Raji (cell line): ENCODE data around the gene RASIP1.

Experiments used
- POLR2A ChIP-seq: IDR thresholded peaks from 2 replicates; pipeline ENCODE4 v1.6.1; 2011; ENCODE audit warnings: low read depth, low read length, control low read depth; ENCODE audit not compliant: insufficient read depth

The RASIP1 gene

DNA sequence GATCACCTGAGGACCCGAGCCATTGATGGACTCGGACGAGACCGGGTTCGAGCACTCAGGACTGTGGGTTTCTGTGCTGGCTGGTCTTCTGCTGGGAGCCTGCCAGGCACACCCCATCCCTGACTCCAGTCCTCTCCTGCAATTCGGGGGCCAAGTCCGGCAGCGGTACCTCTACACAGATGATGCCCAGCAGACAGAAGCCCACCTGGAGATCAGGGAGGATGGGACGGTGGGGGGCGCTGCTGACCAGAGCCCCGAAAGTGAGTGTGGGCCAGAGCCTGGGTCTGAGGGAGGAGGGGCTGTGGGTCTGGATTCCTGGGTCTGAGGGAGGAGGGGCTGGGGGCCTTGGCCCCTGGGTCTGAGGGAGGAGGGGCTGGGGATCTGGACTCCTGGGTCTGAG is 15.8 kb upstream of the RASIP1 start:
- no peak for TF ChIP-seq POLR2A

DNA sequence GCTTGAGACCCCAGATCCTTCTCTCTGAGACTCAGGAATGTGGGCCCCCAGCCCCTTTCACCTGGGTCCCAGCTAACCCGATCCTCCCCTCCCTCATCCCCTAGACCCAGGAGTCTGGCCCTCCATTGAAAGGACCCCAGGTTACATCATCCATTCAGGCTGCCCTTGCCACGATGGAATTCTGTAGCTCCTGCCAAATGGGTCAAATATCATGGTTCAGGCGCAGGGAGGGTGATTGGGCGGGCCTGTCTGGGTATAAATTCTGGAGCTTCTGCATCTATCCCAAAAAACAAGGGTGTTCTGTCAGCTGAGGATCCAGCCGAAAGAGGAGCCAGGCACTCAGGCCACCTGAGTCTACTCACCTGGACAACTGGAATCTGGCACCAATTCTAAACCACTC is 15.4 kb upstream of the RASIP1 start:
- no peak for TF ChIP-seq POLR2A

DNA sequence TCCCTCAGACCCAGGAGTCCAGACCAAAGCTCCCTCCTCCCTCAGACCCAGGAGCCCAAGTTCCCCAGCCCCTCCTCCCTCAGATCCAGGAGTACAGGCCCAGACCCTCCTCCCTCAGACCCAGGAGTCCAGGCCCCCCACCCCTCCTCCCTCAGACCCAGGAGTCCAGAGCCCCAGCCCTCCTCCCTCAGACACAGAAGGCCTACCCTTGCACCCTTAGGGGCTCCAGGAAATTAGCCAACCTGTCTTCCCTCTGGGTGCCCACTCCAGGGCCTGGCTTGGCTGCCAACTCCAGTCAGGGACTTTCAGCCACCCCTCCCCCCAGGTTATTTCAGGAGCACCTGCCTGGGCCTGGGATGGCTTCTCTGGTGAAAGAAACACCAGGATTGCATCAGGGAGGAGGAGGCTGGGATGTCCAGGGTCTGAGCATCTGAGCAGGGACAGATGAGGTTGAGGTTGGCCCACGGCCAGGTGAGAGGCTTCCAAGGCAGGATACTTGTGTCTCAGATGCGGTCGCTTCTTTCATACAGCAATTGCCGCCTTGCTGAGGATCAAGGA is 14.8 kb upstream of the RASIP1 start, which contains the start of gene FGF21:
Gene FGF21, plus strand, starts transcription at position 441 of the 558 bp plus-strand sequence. CDS start 713 bp downstream, outside the sequence.
- no peak for TF ChIP-seq POLR2A

DNA sequence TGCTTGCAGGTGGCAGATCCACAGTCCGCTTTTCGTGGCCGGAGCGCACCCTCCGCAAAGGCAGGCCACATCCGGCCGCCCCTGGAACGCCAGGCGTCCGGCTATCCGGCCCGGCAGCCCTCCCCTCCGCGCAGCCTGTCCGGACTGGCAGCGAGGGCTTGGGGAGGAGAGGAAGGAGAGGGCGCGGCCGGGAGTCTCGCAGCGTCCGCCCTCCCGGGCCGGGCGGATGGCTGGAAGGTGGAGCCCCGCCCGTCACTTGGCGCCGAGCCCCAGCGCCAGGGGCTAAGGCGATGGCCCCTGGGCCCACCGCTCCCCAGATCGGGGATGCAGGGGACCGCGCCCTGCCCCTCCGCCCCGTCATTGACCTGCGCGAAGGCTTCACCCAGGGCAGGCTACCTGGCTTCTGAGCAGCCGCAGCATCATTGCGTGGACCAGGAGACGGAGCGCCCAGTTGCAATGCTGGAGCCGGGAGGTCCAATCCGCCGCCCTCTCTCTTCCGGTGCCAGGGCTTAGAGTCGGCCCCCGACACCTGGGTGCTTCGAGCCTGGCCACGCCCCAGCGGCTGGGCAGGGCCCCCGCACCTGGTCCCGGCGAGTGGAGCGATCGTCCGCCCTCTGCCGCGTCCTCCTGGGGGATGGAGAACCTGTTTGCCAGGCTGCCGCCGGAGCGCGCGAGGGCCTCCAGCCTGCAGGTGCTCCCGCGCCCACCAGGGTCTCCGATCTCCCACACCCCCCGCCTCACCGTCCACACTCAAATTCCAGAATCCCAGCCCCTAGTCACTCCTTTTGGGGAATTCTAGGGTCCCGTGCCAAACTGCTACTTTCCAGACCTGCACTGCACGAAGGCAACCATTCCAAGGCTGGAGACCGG is 12.3 kb upstream of the RASIP1 start, which contains the start of gene FUT1:
Gene FUT1, minus strand, starts transcription at position 146 of the 870 bp plus-strand sequence. CDS start 1,360 bp downstream, outside the sequence.
- TF ChIP-seq POLR2A = no peak

DNA sequence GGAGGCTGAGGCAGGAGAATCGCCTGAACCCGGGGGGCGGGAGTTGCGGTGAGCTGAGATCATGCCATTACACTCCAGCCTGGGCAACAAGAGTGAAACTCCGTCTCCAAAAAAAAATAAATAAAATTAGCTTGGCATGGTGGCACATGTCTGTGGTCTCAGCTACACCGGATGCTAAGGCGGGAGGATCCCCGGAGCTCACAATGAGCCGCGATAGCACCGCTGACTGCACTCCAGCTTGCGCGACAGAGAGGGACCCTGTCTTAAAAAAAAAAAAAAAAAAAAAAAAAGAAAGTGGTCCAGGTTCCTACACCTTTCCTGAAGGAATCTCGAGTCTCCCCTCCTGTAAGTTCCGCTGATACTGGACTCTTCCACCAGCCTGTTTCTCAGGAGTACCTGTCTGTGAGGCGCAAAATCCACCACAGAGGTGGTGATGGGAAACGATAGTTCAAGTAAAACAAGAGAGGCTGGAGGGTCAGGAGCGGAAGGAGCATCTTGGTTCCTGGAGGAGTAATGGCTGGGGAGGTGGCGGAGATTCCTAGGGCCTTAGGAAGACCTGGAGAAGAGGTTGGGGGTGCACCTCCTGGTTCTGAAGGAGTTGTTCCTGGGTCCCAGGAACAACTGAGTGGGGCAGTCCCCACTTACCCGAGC is 11.6 kb upstream of the RASIP1 start:
- no peak for TF ChIP-seq POLR2A

DNA sequence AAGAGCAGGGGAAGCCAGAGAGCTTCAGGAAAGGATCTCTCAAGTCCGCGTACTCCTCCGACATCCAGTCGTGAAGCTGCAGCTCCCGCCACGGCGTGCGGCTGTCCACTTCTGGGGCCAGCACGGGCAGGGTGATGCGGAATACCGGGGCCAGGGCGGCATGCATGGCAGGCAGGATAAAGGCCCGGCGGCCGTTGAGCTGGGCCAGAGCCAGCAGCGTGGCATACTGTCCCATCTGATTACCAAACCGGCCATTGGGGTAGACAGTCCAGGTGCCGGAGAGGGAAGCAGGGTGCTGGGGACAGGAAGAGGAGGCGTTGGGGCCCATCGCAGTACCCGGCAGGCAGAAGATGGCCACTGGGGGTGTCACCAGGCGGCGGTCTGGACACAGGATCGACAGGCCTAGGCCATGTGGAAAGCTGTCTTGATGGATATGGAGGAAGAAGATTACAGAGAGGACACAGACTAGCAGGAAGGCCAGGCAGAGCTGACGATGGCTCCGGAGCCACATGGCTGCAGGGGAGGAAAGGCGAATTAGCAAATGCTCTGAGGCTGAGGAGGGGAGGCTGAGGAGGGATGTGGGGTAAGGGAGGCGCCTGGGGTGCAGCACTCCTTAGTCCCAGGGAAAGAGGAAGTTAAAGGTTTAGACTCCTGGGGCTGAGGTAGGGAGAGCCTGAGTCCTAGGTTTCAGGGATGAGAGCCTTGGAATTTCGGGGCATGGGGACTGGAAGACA is 10.5 kb upstream of the RASIP1 start:
- no peak for TF ChIP-seq POLR2A

DNA sequence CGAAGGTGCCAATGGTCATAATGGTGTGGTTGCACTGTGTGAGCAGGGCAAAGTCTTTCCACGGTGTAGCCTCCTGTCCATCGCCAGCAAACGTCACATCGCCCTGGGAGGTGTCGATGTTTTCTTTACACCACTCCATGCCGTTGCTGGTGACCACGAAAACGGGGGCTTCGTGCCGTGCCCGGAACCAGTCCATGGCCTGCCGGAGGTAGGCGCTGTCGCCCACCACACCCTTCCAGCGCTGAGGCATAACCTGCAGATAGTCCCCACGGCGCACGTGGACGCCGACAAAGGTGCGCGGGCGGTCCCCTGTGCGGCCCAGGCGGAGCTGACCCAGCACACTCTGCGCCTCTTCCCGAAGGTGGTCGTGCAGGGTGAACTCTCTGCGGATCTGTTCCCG is 9.9 kb upstream of the RASIP1 start:
- no peak for TF ChIP-seq POLR2A

DNA sequence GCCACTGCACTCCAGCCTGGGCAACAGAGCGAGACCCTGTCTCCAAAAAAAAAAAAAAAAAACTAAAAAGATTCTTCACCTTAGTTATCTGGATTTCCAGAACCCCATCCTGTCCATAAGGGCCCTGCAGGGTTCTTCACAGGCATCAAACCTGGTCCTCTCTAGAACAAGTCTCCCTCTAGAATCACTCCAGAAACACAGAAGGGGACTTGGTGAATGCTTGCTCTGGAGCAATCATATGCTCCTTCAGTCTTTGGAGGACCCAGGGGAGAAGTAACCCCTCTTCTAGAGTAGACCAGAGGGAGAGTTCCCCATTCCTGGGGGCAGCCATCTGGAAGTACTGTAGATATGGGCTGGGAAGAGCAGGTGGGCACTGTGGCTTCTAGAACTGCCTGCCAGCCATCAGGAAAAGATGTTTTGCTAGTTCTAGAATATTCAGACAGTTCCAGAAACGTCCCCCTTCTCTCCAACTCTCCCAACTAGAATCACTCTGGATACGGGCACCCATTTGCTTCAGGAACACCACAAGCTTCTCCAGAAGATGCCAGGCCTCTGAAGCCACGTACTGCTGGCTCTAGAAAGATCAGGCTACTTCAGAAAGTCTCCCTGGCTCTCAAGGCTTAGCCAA is 9.3 kb upstream of the RASIP1 start:
- no peak for TF ChIP-seq POLR2A

DNA sequence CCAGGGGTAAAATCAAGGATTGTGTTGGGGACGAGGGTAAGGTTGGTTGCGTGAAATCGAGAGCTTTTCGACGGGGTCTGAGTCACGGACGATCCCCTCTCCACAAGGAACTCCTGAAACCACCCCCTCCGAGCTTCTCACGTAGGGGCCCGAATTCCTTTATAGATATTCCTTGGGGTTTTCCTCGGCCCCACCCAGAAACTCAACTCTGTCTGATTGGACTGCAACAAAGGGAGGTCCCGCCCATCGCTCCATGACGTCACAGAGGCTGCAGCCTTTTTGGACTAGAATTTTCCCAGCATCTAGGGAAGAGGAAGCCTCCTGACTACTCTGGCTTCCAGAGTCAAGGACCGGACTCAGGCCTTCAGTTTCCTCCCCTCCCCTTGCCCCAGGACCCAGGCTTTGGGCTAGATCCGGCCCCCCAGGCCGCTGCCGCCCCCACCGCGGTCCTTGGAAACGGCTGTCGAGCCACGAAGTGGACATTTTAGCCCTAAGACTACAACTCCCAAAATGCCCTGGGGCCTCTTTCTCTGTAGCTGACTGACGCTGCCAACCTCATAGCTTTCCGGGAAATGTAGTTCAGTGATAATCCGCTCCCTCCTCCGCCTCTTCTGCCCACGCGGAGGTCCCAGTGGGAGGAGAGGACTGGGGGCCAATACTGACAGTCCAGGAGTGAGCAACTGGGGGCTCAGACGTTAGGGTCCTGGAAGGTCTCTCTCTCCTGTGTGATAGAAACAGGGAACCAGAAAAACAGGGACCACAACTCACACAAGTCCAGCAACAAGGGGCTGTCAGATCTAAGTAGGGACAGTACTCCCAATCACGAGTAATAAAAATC is 6.5 kb upstream of the RASIP1 start, which contains the start of gene IZUMO1:
Gene IZUMO1, minus strand, starts transcription at position 172 of the 838 bp plus-strand sequence. CDS start 1,050 bp downstream, outside the sequence.
- no peak for TF ChIP-seq POLR2A

DNA sequence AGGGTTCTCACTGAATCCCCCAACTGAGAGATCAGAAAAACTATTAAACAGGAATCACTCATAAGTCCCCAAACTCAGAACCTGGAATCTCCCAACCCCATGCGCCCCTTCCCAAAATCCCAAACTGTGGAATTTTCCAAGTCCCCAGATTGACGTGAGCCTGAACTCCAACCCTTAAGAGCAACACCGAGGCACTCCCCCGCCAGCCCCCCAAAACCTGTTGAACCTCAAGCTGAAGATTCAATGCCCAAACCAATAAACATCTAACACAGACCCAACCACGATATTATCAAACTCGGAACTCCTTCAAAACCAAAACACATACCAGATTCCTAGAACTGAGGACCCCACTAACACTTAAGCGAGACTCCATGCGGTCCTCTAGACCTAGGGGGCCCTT is 5.7 kb upstream of the RASIP1 start:
- no peak for TF ChIP-seq POLR2A

DNA sequence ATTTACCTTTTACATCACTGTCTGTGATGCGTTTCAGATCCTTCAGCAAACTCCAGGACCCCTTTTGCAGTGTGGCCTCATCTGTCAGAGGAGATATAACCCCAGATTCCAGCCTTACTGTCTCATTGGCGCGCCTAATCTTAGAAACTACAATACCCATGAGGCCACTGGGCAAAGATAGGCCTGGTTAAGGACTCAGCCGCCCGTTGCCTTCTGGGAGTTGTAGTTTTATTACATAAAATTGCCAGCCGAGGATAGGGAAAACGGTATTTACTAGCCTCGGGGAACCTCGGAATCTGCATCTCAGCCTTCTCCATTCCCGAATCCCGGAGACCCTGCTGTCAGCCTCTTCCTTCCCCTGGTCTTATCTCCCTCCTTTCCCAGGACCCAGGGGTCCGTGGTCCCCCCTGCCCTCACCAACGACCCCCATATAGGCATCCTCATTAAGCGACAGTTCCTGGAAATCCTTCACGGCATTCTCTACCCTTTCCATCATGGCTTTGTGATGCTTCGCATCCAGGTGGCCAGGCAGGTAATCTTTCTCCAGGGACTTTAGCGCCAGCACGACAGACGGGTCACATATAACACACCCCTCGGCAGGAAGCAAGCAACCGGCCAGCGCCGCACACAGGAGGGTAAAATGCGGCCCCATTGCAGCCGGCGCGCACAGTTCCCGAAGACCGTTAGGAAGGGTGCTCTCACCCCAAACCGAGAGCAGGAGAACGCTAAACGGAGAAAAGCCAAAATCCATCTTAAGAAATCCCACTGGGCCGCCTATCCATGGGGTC is 5.0 kb upstream of the RASIP1 start:
- TF ChIP-seq POLR2A = no peak

DNA sequence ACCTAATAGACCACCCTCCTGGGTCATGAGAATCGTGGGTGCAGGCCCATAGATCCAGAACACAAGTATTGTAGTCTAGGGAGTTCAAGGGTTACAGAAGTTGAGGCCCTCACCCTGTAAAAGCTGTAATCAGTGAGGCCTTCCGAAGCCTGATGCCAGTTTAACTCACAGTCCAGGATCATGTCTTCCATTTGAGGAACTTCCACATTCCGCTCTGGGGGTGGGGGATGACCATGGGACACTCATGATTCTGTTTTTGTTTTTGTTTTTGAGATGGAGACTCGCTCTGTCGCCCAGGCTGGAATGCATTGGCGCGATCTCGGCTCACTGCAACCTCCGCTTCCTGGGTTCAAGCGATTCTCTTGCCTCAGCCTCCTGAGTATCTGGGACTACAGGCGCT is 1.7 kb upstream of the RASIP1 start:
- no peak for TF ChIP-seq POLR2A
